ENCODE results near the gene GRID1. TPM values are rescaled to one million over a fixed set of nuclear protein-coding genes. Genes with fewer than 3 reads are reported as not detected.

The GRID1 gene
- polyA plus RNA-seq, 1 donor (not counting 4 experiments of a cell fraction or from before 2014, with no cell fraction given) = 0.01 TPM

GRCh38 chr10:86359954-86360353, 6.6 kb downstream of the GRID1 start:
- H3K79me2 ChIP-seq (ENCODE audit: control insufficient read depth, insufficient read depth, low read length) = no peaks in the 10 kb centered on the region
- dilution Hi-C loops (cut with MboI; ENCODE audit: extremely low pct_ligation_motif_present, low sequenced_read_pairs) = no loop called here
- no peaks in the 10 kb centered on the region for H3K9me1 ChIP-seq (ENCODE audit: control insufficient read depth, extremely low read depth, insufficient read depth, low read length)
- TF ChIP-seq CTCF (optimal IDR thresholded peaks at IDR 0.05 in 1 of 3, IDR thresholded peaks at IDR 0.05 in 1 of 3, conservative IDR thresholded peaks at IDR 0.05 in 1 of 3; ENCODE audit: extremely low read depth in 1 of 3, insufficient read depth in 2 of 3, low read length in 3 of 3) = no peak
- FAIRE-seq (no peak), DNase-seq (ENCODE audit: low read depth, low spot score) (no peak)
- H4K20me1 ChIP-seq (ENCODE audit: control insufficient read depth, extremely low read depth, insufficient read depth, low read length) = peaks cover 4% of the 10 kb centered on the region
- H3K9ac ChIP-seq (ENCODE audit: control insufficient read depth, extremely low read depth, insufficient read depth, low read length) = no peak overlapping the region
- H3K4me2 ChIP-seq (ENCODE audit: control insufficient read depth, extremely low read depth, insufficient read depth, low read depth, low read length) = no peak overlapping the region
- peaks cover 34% of the 10 kb centered on the region for H3K27me3 ChIP-seq (ENCODE audit: control insufficient read depth, extremely low read depth, insufficient read depth, low read length)
- H3K9me3 ChIP-seq (ENCODE audit: control insufficient read depth, low read depth, low read length) = no peaks in the 10 kb centered on the region
- peaks cover 4% of the 10 kb centered on the region for H3K4me1 ChIP-seq (ENCODE audit: control insufficient read depth, extremely low read depth, insufficient read depth, low read length)
- H3K36me3 ChIP-seq (ENCODE audit: control insufficient read depth in 2 of 2, extremely low read depth in 1 of 2, insufficient read depth in 2 of 2, low read length in 2 of 2) = no peaks in the 10 kb centered on the region
- no peak overlapping the region for H3K4me3 ChIP-seq (ENCODE audit: control insufficient read depth in 2 of 3, extremely low read depth in 1 of 3, insufficient read depth in 2 of 3, low read depth in 1 of 3, low read length in 3 of 3)
- H3K27ac ChIP-seq (ENCODE audit: control insufficient read depth, insufficient read depth, low read length) = no peak overlapping the region
- no peak overlapping the region for H2AFZ ChIP-seq (ENCODE audit: control insufficient read depth, low read length)

- Histone ChIP-seq H3K27me3 (ENCODE audit: control insufficient read depth, extremely low read depth, insufficient read depth, low read length) (peaks cover 25% of the 10 kb centered on the region), H3K4me3 (ENCODE audit: control insufficient read depth in 2 of 3, extremely low read depth in 1 of 3, insufficient read depth in 2 of 3, low read depth in 1 of 3, low read length in 3 of 3) (no peak overlapping the region), H3K27ac (ENCODE audit: control insufficient read depth, insufficient read depth, low read length) (no peak overlapping the region), H3K9me3 (ENCODE audit: control insufficient read depth, low read depth, low read length) (no peaks in the 10 kb centered on the region), H3K4me1 (ENCODE audit: control insufficient read depth, extremely low read depth, insufficient read depth, low read length) (peaks cover 4% of the 10 kb centered on the region), H3K9ac (ENCODE audit: control insufficient read depth, extremely low read depth, insufficient read depth, low read length) (no peak overlapping the region), H4K20me1 (ENCODE audit: control insufficient read depth, extremely low read depth, insufficient read depth, low read length) (no peaks in the 10 kb centered on the region), H3K4me2 (ENCODE audit: control insufficient read depth, extremely low read depth, insufficient read depth, low read depth, low read length) (no peak overlapping the region), H3K9me1 (ENCODE audit: control insufficient read depth, extremely low read depth, insufficient read depth, low read length) (no peaks in the 10 kb centered on the region), H3K36me3 (ENCODE audit: control insufficient read depth in 2 of 2, extremely low read depth in 1 of 2, insufficient read depth in 2 of 2, low read length in 2 of 2) (no peaks in the 10 kb centered on the region), H2AFZ (ENCODE audit: control insufficient read depth, low read length) (no peak overlapping the region), H3K79me2 (ENCODE audit: control insufficient read depth, insufficient read depth, low read length) (no peaks in the 10 kb centered on the region)
- FAIRE-seq (no peak), DNase-seq (ENCODE audit: low read depth, low spot score) (no peak)
- dilution Hi-C loops (cut with MboI; ENCODE audit: extremely low pct_ligation_motif_present, low sequenced_read_pairs) = no loop called here
- no peak for TF ChIP-seq EZH2 (IDR thresholded peaks at IDR 0.05; ENCODE audit: low read length)
- TF ChIP-seq CTCF (optimal IDR thresholded peaks at IDR 0.05 in 1 of 3, IDR thresholded peaks at IDR 0.05 in 1 of 3, conservative IDR thresholded peaks at IDR 0.05 in 1 of 3; ENCODE audit: extremely low read depth in 1 of 3, insufficient read depth in 2 of 3, low read length in 3 of 3) = no peak
Observed at GRCh38 chr10:86359111-86359510, 7.5 kb downstream of the GRID1 start.
